HG03060 (cell line): Measurements from ENCODE around the gene CD300LB.

ENCODE experiments used
- ATAC-seq: cut with Tn5 transposase; IDR thresholded peaks from one replicate; pipeline ENCODE4 v1.9.1; 2021; ENCODE audit warnings: low read depth, moderate number of reproducible peaks; ENCODE audit not compliant: unreplicated experiment

The CD300LB gene

GRCh38 chr17:74550602-74551001 lies 19.3 kb upstream of the CD300LB start:
- no peak for ATAC-seq

DNA sequence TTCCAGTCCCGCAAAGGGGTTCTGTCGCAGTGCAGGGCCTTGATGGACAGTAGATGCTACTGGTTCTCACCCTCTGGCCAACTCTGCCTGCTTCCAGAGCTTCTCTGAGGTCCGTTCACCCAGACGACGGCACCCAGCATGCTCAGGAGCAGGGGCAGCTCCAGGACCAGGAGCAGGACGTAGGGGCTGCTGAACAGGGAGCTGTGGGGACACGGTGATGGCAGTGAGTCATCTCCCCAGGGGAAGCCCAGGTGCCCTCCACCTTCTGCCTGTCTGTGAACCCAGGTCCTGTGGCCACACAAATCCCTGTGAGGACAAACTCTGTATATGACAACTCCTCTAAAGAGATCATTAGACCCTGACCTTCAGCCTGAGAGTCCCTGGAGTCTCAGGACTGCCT lies 18.1 kb upstream of the CD300LB start:
- no peak for ATAC-seq

- no peak for ATAC-seq
Observed at GRCh38 chr17:74547736-74548135, 16.5 kb upstream of the CD300LB start.

DNA sequence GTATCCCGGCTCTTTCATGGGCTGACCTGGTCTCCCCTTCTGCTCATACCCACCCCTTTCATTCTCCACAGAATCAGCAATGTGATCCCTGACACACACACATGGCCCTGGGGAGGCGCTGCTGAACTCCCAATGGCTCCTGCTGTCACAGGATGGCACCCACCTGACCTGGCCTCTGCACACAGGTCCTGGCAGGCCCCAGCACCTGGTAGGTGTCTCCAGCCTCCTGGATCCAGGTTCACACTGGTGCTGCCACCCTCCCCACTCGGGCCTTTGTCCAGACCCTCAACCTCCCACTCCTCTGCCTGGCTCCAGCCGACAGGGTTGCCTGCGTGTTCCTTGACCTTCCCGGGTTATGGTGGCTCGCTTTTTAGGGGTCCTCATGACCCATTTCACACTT lies 16.0 kb upstream of the CD300LB start:
- no peak for ATAC-seq

- ATAC-seq, result no peak
Observed at GRCh38 chr17:74546586-74546985, 15.3 kb upstream of the CD300LB start.

DNA sequence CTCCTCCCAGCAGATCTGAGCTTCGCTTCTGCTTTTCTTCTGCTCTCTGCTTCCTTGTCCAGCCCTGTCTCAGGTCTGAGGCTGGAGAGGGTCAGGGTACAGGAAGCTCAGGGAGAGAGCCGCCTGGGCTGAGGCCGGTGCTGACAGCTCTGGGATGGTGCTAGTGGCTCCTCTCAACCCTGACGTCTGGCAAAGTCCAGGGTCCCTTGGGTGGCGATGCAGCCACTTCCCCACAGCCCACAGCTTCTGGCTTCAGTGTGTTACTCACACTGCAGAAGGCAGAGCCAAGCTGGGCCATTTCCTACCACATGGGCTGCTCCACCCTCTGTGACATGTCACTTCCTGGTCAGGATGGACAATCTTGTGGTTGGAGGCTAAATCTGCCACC lies 14.6 kb upstream of the CD300LB start, which contains the start of gene CD300C:
CD300C (minus strand) TSS at position 273 of the 388 bp plus-strand sequence. CDS start 333 bp downstream, outside the sequence.
- no peak for ATAC-seq

GRCh38 chr17:74544991-74545842 lies 13.9 kb upstream of the CD300LB start:
- ATAC-seq, result no peak

GRCh38 chr17:74543891-74544760 lies 12.9 kb upstream of the CD300LB start:
- no peak for ATAC-seq

- no peak for ATAC-seq
Observed at GRCh38 chr17:74543406-74543805, 12.1 kb upstream of the CD300LB start.

DNA sequence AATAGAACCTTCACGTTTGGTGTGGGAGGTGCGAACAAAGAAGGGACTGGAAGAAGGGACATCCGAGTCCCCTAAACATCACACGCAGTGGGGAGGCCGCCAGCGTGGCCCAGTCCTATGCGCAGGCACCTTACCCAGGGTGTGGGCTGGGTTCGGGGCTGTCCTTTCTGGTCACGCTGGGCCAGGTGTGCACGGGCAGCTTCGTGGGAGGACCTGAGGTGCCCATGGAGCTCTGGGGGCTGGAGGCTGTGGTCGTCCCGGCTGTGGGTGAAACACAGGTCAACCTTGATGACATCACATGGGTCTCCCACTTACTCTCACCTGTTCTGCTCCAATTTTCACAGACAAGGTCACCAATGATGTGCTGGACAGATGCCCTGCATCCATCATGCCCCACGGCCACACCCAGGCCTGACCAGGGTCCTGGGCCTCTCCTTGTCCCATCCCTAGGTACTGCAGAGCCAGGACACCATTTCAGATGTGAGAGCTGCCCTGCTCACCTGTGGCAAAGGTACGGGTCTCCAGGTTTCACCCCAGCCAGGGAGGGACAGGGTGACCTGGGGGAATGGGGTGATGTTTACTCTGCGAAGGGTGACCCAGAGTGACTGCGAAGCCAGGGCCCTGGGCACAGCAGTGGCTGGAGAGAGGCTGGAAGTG lies 11.6 kb upstream of the CD300LB start:
- no peak for ATAC-seq

- no peak for ATAC-seq
Observed at GRCh38 chr17:74542166-74542565, 10.9 kb upstream of the CD300LB start.

- ATAC-seq, result no peak
Observed at GRCh38 chr17:74541176-74542111, 10.2 kb upstream of the CD300LB start.

GRCh38 chr17:74539281-74539820 lies 8.1 kb upstream of the CD300LB start:
- ATAC-seq, result no peak

DNA sequence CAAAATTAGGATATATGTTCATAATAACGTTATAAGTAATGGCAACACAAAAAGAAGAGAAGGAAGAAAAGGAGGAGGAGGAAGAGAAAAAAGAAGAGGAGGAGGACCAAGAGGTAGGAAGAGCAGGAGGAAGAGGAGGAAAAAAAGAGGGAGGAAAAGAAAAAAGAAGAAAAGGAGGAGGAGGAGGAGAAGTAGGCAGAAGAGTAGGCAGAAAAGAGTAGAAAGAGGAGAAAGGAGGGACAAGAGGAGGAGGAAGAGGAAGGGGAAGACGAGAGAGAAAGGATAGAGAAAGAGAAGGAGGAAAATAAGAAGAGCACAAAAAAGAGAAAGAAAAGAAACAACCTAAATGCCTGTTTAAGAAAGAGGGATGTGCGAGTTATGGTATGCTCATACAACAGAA lies 5.6 kb upstream of the CD300LB start:
- no peak for ATAC-seq

GRCh38 chr17:74532115-74532514 lies 840 bp upstream of the CD300LB start:
- no peak for ATAC-seq

DNA sequence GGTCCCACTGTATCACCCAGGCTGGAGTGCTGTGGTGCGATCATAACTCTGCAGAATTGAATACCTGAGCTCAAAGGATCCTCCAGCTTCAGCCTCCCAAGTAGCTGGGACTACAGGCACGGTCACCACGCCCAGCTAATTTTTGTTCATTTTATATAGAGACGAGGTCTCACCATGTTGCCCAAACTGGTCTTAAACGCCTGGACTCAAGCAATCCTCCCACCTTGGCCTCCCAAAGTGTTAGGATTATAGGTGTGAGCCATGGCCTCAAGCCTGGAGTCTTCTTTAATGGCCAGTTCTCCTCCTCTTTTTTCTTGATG lies 484 bp downstream of the CD300LB start:
- ATAC-seq, result no peak

DNA sequence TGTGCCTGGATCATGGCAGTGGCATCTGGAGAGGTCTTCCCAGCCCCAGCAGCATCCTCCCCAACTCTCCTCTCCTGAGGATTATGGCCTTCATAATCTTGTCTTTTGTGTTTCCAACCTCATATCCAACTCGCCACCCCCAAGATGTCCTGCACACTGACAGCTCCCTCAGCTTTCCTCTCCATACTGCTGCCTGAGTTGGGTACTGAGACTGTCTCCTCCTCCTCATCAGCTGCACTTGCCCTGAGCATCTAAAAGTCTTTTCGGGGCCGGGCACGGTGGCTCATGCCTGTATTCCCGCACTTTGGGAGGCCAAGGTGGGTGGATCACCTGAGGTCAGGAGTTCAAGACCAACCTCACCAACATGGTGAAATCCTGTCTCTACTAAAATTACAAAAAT lies 2.0 kb downstream of the CD300LB start:
- ATAC-seq, result no peak

DNA sequence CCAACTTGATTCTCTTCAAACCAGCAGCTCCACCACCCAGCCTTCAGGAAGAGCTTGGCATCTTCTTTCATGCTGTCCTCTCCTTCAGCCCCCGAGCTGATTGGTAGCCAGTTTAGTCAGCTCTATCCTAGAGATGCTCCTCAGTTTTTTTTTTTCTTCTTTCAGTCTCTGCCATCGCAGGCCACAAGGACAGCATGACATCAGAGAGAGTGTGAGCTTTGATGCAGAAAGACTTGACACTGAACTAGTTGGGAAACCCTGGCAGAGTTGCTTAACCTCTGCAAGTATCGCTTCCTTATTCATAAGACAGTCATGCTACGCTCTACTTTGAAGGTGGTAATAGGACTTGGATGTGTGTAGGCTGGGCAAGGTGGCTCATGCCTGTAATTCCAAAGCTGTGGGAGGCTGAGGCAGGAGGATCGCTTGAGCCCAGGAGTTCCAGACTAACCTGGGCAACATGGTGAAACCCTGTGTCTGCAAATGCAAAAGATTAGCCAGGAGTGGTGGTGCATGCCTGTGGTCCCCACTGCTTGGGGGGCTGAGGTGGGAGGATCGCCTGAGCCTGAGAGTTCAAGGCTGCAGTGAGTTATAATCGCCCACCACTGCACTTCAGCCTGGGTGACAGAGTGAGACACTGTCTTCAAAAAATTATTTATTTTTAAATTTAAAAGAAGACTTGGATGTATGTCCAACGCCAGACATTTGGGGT lies 2.6 kb downstream of the CD300LB start:
- peak; percentile 88 for ATAC-seq

GRCh38 chr17:74527756-74528155 lies 3.5 kb downstream of the CD300LB start:
- no peak for ATAC-seq
